Skeletal muscle satellite cell (primary cell): ENCODE data around the gene ST6GALNAC6.
"Not testable (repeated sequence)": the region's sequence is repeated elsewhere in the genome, so short reads cannot be mapped to it uniquely, and the experiment has no call there.

Source experiments
- H3K27me3 ChIP-seq: 2 replicates; pipeline ENCODE4 v1.7.0; 2013; ENCODE audit warnings: low read length; ENCODE audit not compliant: control insufficient read depth, insufficient read depth
- H3K36me3 ChIP-seq: 2 replicates; pipeline ENCODE4 v1.7.0; 2013; ENCODE audit warnings: mild to moderate bottlenecking, control low read depth, low read length; ENCODE audit not compliant: insufficient read depth
- H3K4me1 ChIP-seq: 2 replicates; pipeline ENCODE4 v1.7.0; 2013; ENCODE audit warnings: low read length; ENCODE audit not compliant: control insufficient read depth, insufficient read depth
- H3K4me2 ChIP-seq: 2 replicates; pipeline ENCODE4 v1.7.0; 2013; ENCODE audit warnings: mild to moderate bottlenecking, low read length
- H3K4me3 ChIP-seq: 2 replicates; pipeline ENCODE4 v1.7.0; 2013; ENCODE audit warnings: low read length
- H3K9ac ChIP-seq: 2 replicates; pipeline ENCODE4 v1.7.0; 2013; ENCODE audit warnings: mild to moderate bottlenecking, low read depth, low read length, moderate library complexity
- H3K9me3 ChIP-seq: replicated peaks from 2 replicates; pipeline ENCODE4 v1.7.0; 2013; ENCODE audit warnings: mild to moderate bottlenecking, control low read depth, low read length

Gene ST6GALNAC6

DNA sequence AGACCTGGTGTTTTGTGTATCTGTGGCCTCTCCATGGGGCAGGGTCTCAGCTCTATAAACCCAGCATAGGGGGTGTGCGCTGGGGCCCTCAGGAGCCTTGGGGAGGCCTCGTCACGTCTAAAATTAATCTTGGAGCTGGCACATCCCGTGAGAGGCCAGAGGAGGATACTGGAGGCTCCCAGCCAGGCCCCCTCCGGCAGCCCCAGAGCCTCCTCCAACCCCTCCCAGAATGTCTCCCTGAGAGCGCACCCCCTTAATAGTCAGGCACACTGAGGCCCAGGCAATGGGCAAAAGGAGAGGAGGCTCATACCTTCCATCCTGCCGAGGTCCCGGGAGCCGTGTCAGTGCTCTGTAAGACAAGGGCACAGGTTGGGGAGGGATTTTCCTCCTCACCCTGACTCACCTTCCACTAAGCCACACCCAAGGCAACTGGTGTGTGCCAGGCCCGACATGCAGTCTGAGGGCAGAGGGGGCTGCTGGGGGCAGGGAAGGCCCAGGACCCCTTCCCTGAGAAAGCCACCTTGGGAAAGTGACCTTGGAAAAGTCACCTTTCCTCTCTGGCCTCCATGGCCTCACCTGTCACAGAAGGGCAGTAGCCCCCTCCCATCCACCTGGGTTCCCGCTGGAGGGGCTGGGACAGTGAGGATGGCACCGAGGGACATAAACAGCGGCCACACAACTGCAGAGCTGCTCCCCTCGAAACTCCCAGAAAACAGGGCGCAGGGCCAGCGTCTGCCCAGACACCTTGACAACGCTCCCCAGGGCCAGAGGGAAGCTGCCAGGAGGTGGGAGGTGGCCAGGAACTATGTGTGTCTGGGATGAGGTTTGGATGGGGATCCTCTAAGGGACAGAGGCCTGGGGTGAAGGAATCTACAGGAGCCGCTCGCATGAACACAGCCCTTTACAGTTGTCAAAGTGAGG, 24.8 kb downstream of the ST6GALNAC6 start:
- Histone ChIP-seq H3K9ac (peak overlapping the region; percentile 24), H3K4me1 (peaks cover 46% of the 10 kb centered on the region)

DNA sequence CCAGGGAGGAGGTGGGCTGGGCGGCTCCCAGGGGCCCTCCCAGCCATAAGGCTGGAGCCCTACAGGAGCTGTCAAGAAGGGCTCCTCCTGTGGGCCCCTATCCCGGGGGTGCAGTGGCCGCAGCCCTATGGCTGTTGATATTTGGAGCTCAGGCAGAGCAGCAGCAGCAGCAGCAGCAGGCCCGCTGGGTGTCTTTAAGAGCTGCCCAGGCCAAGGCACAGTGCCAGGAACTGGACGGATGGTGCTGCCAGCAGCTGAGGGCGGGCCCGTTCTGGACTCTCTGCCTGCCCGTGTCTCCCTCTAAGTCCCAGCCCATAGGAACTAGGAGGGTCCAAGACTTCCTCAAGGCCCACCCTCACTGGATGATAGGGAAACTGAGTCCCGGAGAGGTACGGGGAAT, 25.5 kb downstream of the ST6GALNAC6 start:
- H3K9ac ChIP-seq = peak overlapping the region; percentile 24

More for the DNA sequence above, 24.8 kb downstream of the ST6GALNAC6 start:
- peak overlapping the region; percentile 13 for H3K4me3 ChIP-seq
- no peaks in the 10 kb centered on the region for H3K9me3 ChIP-seq
- H3K4me2 ChIP-seq = peak overlapping the region; percentile 72
- no peaks in the 10 kb centered on the region for H3K27me3 ChIP-seq
- H3K36me3 ChIP-seq = peaks cover 29% of the 10 kb centered on the region

DNA sequence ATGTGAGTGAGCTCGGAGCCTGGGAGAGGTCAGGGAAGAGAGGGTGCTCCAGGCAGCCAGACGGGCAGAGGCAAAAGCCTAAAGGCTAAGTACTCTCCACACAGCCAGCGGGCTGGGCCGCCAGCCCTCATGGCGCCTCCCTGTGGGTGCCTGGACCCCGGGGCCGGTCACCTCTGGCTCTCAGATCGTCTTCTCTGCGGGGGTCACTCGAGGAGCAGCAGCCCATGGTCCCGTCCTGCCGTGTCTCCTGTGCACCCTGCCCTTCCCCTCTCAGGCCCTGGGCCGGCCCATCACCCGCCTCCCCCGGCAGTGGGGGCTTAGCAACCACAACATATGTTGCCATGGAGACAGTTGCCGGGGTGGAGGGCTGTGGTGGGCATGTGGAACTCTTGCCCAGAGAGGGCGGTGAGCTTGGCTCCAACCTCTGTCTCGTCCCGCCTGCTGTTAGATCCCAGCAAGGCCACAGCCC, 26.1 kb downstream of the ST6GALNAC6 start:
- H3K4me1 ChIP-seq = peaks cover 46% of the 10 kb centered on the region
- no peaks in the 10 kb centered on the region for H3K9me3 ChIP-seq
- no peak overlapping the region for H3K4me2 ChIP-seq
- H3K9ac ChIP-seq = no peak overlapping the region
- no peaks in the 10 kb centered on the region for H3K27me3 ChIP-seq
- H3K4me3 ChIP-seq = no peak overlapping the region
- peaks cover 41% of the 10 kb centered on the region for H3K36me3 ChIP-seq

More for the DNA sequence above, 25.5 kb downstream of the ST6GALNAC6 start:
- Histone ChIP-seq H3K4me3 (peak overlapping the region; percentile 13), H3K36me3 (peaks cover 36% of the 10 kb centered on the region), H3K27me3 (no peaks in the 10 kb centered on the region), H3K9me3 (no peaks in the 10 kb centered on the region), H3K4me2 (peak overlapping the region; percentile 72), H3K4me1 (peaks cover 46% of the 10 kb centered on the region)

DNA sequence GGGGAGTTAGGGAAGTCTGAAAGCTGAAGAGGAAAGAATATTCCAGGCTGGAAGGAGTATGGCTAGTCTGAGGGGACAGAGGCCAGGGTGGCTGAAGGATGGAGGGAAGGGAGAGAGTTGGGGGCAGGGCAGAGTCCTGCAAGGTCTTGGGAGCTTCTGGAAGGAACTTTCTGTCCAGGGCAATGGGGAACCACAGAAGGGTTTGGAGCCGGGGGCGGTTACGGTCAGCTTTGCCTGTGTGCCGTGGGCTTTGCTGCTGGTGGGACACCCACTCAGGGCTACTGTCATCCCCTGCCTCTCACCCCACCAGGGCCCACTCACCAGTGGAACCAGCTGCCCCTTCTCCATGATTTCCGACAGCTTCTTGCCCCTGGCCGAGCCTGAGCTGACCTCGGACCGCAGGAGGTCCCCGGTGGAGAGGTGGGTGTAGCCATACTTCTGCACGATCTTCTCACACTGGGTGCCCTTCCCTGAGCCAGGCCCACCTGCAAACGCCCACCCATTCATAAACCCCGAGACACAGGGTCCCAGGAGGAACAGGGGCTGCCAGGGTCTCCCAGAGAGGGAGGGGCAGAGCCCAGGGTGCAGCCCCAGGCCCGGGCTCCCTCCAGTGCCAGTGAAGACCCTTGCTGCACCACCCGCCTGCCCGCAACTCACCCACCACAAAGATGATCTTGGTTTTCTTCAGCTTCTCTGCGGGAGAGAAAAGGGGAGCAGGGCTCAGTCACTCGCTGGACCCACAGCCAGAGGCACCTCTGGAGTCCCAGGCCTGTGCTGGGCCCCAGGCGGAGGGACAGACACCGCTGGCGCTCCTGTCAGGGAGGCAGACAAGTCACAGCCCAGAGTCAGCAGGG, 26.8 kb downstream of the ST6GALNAC6 start:
- Histone ChIP-seq H3K4me1 (peaks cover 40% of the 10 kb centered on the region), H3K4me3 (no peak overlapping the region), H3K9me3 (no peaks in the 10 kb centered on the region), H3K36me3 (peaks cover 44% of the 10 kb centered on the region), H3K4me2 (no peak overlapping the region), H3K27me3 (no peaks in the 10 kb centered on the region), H3K9ac (no peak overlapping the region)

DNA sequence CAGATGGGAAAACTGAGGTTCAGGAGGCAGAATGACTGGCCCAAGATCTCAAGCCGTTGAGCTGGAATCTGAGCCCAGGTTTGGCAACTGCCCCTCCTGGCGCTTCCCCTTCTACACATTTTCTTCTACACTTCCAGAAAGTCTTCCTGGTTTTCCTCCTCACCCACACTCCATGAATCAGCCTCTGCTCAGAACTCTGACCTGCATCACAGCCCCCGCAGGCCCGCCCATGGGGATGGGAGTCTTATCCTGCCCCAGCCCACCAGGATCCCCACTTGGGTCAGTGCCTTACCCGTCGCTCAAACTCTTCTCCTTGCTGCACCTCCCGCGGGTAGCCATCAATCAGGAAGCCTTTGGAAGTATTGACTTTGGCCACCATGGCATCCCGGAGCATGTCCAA, 27.9 kb downstream of the ST6GALNAC6 start:
- H3K9me3 ChIP-seq = no peaks in the 10 kb centered on the region
- peaks cover 32% of the 10 kb centered on the region for H3K4me1 ChIP-seq
- no peak overlapping the region for H3K4me3 ChIP-seq
- H3K27me3 ChIP-seq = no peaks in the 10 kb centered on the region
- peaks cover 48% of the 10 kb centered on the region for H3K36me3 ChIP-seq
- no peak overlapping the region for H3K9ac ChIP-seq
- no peak overlapping the region for H3K4me2 ChIP-seq

DNA sequence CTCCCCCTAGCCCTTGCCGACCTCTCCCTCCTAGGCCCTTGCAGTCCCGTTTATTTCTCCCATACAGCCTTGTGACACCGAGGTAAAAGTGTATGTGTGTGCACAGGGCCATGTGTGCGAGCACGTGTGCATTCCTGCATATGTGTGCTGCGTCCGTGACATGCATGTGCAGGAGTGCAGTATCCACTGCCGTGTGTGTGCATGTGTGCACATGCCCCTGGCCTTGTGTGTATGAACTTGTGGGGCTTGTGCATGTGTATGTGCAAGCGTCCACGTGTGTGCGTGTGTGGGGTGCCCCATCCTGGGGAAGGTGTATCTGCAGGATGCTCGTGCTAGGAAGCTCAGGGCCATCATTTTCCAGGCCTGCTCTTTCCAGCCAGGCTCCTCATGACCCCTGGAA, 28.5 kb downstream of the ST6GALNAC6 start:
- Histone ChIP-seq H3K4me1 (peaks cover 26% of the 10 kb centered on the region), H3K4me2 (no peak overlapping the region), H3K9ac (no peak overlapping the region), H3K27me3 (no peaks in the 10 kb centered on the region), H3K4me3 (no peak overlapping the region), H3K36me3 (peaks cover 51% of the 10 kb centered on the region), H3K9me3 (no peaks in the 10 kb centered on the region)

DNA sequence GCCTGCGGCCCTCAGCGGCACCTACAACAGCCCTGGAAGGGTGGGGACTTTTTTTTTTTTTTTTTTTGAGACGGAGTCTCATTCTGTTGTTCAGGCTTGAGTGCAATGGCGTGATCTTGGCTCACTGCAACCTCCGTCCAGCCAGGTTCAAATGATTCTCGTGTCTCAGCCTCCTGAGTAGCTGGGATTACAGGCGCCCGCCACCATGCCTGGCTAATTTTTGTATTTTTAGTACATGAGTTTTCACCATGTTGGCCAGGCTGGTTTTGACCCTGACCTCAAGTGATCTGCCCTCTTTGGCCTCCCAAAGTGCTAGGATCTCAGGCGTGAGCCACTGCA, 29.3 kb downstream of the ST6GALNAC6 start:
- Histone ChIP-seq H3K36me3 (peaks cover 54% of the 10 kb centered on the region), H3K4me1 (peaks cover 19% of the 10 kb centered on the region)
- H3K4me3 ChIP-seq, H3K27me3 ChIP-seq, H3K4me2 ChIP-seq, H3K9ac ChIP-seq, H3K9me3 ChIP-seq: not testable (repeated sequence)

DNA sequence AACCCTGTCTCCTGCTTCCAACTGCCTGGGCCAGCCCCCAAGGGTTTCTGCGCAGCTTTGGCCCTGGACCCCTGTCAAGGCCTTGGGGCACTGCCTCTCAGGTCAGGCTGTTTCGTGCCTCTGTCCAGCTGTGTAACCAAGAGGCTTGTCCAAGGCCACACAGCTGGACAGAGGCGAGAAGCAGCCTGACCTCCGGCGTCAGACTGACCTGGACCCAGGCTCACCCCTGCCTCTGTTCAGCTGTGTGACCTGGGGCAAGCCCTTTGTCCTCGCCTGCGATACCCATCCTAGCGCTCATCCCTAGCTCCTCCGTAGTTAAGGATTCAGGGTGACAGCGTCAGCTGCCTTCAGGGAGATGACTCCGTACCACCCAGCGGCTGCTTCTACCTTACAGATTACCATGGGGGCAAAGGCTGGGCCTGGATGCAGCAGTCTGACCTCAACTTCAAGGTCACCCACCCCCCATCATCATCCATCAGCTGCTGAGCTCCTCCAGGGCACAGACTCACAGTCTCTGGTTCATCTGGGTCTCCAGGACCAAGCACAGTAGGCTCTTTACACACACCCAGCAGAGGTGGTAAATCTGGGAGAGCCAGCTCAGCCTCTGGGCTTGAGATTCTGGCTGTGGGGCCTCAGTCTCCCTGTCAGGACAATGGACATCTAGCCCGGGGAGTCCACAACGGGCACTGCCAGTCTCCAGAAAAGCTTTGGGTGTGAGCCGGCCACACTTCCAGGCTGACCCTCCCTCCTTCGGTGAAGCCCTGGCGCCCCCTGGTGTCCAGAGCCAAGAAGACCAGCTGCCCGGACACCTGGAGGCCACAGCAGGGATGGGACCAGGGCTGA, 29.9 kb downstream of the ST6GALNAC6 start:
- no peak overlapping the region for H3K9ac ChIP-seq
- H3K36me3 ChIP-seq = peaks cover 54% of the 10 kb centered on the region
- H3K4me1 ChIP-seq = peaks cover 13% of the 10 kb centered on the region
- H3K27me3 ChIP-seq = no peaks in the 10 kb centered on the region
- no peak overlapping the region for H3K4me3 ChIP-seq
- no peak overlapping the region for H3K4me2 ChIP-seq
- H3K9me3 ChIP-seq = no peaks in the 10 kb centered on the region

DNA sequence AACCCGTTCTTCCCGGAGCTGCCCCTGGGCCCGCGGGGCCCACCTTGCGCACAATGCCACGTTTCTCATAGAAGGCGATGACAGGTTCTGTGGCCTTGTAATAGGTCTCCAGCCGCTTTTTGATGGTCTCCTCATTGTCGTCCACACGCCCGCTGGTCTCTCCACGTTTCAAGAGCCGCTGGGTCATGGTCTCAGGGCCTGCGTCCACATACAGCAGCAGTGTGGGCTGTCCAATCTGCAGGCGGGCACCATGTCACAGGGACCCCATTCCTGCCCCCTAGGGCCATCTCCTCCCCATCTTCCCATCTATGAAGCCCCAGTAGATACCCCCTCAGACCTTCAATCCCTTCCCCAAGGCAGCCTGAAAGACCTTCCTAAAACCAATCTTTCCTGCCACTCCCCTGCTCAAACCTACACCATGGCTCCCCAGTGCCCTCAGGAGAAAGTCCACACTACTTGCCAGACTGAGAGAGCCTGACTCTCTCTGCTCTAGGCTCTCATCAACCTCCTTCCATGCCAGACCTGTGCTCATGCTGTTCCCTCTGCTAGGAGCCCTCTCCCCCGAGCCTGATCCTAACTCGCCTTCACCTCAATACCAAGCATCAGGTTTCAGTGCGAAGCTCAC, 31.0 kb downstream of the ST6GALNAC6 start:
- Histone ChIP-seq H3K4me1 (peaks cover 1% of the 10 kb centered on the region), H3K4me2 (no peak overlapping the region), H3K36me3 (peaks cover 54% of the 10 kb centered on the region), H3K27me3 (no peaks in the 10 kb centered on the region), H3K9me3 (no peaks in the 10 kb centered on the region), H3K4me3 (no peak overlapping the region), H3K9ac (no peak overlapping the region)

DNA sequence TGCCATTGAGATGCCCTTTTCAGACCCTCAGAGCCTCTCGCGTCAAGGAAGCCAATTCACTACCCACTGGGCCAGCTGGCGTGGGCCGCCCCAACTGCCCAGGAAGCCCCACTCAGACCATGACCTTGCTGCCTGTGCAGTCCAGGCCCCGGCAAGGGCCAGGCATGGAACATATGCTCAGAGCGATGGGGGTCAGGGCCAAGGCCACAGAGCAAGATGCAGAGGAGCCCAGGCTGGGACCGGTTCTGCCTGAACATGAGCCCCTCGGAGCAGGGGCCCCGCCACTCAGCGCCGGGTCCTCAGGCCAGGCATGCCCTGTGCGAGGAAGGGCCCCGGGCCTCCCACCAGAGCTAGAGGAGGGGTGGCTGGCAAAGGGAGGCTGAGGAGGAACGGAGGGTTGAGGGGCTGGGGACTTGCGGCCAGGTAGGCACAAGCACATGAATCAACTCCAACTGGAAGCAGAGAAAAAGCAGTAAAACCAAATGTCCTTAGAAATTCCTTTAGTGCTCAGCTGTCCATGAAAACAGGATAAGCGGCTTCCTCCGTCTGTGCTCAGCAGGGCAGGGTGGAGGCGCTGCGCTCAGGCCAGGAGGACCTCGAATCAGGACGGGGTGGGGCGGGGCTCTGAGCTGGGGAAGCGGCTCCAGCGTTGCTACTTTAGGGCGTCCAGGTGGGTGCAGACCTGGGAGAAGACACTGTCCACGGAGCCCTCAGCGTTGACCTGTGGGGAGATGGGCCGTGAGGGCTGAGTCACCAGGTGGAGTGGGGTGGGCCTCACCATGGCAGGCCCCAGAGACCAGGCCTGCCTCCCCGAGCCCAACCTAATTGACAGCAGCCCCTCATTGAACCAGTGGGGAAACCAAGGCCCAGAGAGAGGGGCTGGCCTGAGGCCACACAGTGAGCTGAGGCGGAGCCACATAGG, 31.8 kb downstream of the ST6GALNAC6 start:
- Histone ChIP-seq H3K27me3 (no peaks in the 10 kb centered on the region), H3K36me3 (peaks cover 51% of the 10 kb centered on the region), H3K4me2 (no peak overlapping the region), H3K9me3 (no peaks in the 10 kb centered on the region), H3K4me3 (no peak overlapping the region), H3K4me1 (no peaks in the 10 kb centered on the region), H3K9ac (no peak overlapping the region)
